OCI-LY7 (cell line): ENCODE measurements around the gene PLXDC2.

ENCODE experiments used
- CTCF ChIP-seq: fragments of 200-600 bp; sonication (generic); conservative IDR thresholded peaks from 2 replicates; pipeline ENCODE4 v1.5.1; 2014; ENCODE audit warnings: mild to moderate bottlenecking, antibody characterized with exemption, low read length, moderate library complexity, mixed read lengths
- EZH2phosphoT487 ChIP-seq: fragments of 200-600 bp; sonication (generic); IDR thresholded peaks from 2 replicates; pipeline ENCODE4 v1.6.1; 2018; ENCODE audit warnings: low read depth, borderline replicate concordance, mild to moderate bottlenecking, mixed run types, antibody characterized with exemption, low read length, moderate library complexity, mixed read lengths

GRCh38 chr10:19968745-19969144 lies 152.5 kb downstream of the PLXDC2 start:
- no peak for TF ChIP-seq CTCF
- no peak for TF ChIP-seq EZH2phosphoT487
